SH-SY5Y (cell line): Measurements from ENCODE around the gene CDKN2AIPNL.

Source experiments
- GATA2 ChIP-seq: IDR thresholded peaks from 2 replicates; pipeline ENCODE4 v1.6.1; 2011; ENCODE audit warnings: mild to moderate bottlenecking, low read depth, low read length
- GATA3 ChIP-seq: IDR thresholded peaks from 2 replicates; pipeline ENCODE4 v1.6.1; 2011; ENCODE audit warnings: low read depth, mild to moderate bottlenecking, low read length, moderate library complexity

DNA sequence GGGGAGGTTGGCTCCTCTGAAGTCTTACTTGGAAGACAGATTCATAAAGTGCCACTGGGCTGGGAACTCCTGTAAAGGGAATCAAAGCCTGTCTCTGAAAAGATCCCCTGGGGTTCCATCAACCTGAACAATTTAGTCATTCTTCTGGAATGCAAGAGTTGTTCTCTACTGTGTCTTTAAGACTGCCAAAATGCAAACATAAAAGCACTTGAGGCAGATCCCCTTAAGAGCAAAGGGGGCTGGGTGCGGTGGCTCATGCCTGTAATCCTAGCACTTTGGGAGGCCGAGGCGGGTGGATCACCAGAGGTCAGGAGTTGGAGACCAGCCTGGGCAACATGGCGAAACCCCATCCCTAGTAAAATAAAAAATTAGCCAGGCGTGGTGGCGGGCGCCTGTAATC lies 16.7 kb downstream of the CDKN2AIPNL start:
- TF ChIP-seq GATA3: no peak
- TF ChIP-seq GATA2: no peak
